OCI-LY7 (cell line): ENCODE results near the gene CKAP4. TPM values are rescaled to one million over a fixed set of nuclear protein-coding genes. Genes with fewer than 3 reads are reported as not detected.

Experiments used
- BruUV-seq: library from RNA; stranded (reverse); fragments of 400-500 nt; replicated peaks from 2 replicates; lab custom pipeline; 2021; lab: Mats Ljungman, UMichigan
- CTCF ChIA-PET: fragments of 300-600 bp; sonication (Branson Sonifier 250); formaldehyde crosslinking; loops from one replicate; lab custom pipeline; 2022; ENCODE audit warnings: antibody characterized with exemption; ENCODE audit not compliant: unreplicated experiment; lab: Charles Lee
- POLR2A ChIA-PET: fragments of 300-600 bp; sonication (Branson Sonifier 250); formaldehyde crosslinking; loops from one replicate; lab custom pipeline; 2022; ENCODE audit warnings: antibody characterized with exemption; lab: Charles Lee
- DNase-seq: peaks from one replicate; pipeline ENCODE4 v3.0.0-alpha.2; 2015; ENCODE audit warnings: low spot score
- H2AFZ ChIP-seq: fragments of 200-600 bp; sonication (generic), shearing (Covaris generic); 2 replicates; pipeline ENCODE4 v1.6.1; 2014; ENCODE audit warnings: mild to moderate bottlenecking, antibody characterized with exemption, low read length, moderate library complexity
- H3K27ac ChIP-seq: fragments of 200-600 bp; sonication (generic); 2 replicates; pipeline ENCODE4 v1.5.1; 2014; ENCODE audit warnings: mixed run types, low read depth, mild to moderate bottlenecking, moderate library complexity, low read length, inconsistent platforms; ENCODE audit not compliant: poor library complexity, severe bottlenecking
- H3K36me3 ChIP-seq: fragments of 200-600 bp; sonication (generic); 2 replicates; pipeline ENCODE4 v1.6.1; 2014; ENCODE audit warnings: mild to moderate bottlenecking, antibody characterized with exemption, low read length, moderate library complexity, mixed read lengths; ENCODE audit not compliant: insufficient read depth
- H3K4me1 ChIP-seq: fragments of 200-600 bp; sonication (generic); 2 replicates; pipeline ENCODE4 v1.5.1; 2014; ENCODE audit warnings: mild to moderate bottlenecking, low read length; ENCODE audit not compliant: insufficient read depth, poor library complexity, severe bottlenecking
- H3K4me2 ChIP-seq: fragments of 200-600 bp; sonication (generic); 2 replicates; pipeline ENCODE4 v1.6.1; 2014; ENCODE audit warnings: mild to moderate bottlenecking, low read length
- H3K4me3 ChIP-seq: fragments of 200-600 bp; sonication (generic); 2 replicates; pipeline ENCODE4 v1.5.1; 2014; ENCODE audit warnings: mild to moderate bottlenecking, low read depth, low read length; ENCODE audit not compliant: poor library complexity, severe bottlenecking
- H3K79me2 ChIP-seq: fragments of 200-600 bp; sonication (generic); 2 replicates; pipeline ENCODE4 v1.6.1; 2016; ENCODE audit warnings: low read depth, mild to moderate bottlenecking, low read length, moderate library complexity, mixed read lengths; ENCODE audit not compliant: insufficient read depth
- H3K9me2 ChIP-seq: fragments of 200-600 bp; sonication (generic); 2 replicates; pipeline ENCODE4 v1.6.1; 2016; ENCODE audit warnings: mild to moderate bottlenecking, low read length, mixed read lengths; ENCODE audit not compliant: insufficient read depth
- H3K9me3 ChIP-seq: fragments of 200-600 bp; sonication (generic); 2 replicates; pipeline ENCODE4 v1.6.1; 2014; ENCODE audit warnings: mild to moderate bottlenecking, mixed run types, low read length, mixed read lengths
- H4K20me1 ChIP-seq: fragments of 200-600 bp; sonication (generic); 2 replicates; pipeline ENCODE4 v1.6.1; 2014; ENCODE audit warnings: mild to moderate bottlenecking, antibody characterized with exemption, low read length, moderate library complexity, mixed read lengths; ENCODE audit not compliant: insufficient read depth
- EZH2phosphoT487 ChIP-seq: fragments of 200-600 bp; sonication (generic); IDR thresholded peaks from 2 replicates; pipeline ENCODE4 v1.6.1; 2018; ENCODE audit warnings: low read depth, borderline replicate concordance, mild to moderate bottlenecking, mixed run types, antibody characterized with exemption, low read length, moderate library complexity, mixed read lengths
- intact Hi-C: fragments of 100-400 bp; cut with micrococcal nuclease; formaldehyde crosslinking; loops from one replicate; pipeline ENCODE4 v1.10.0; 2022; ENCODE audit not compliant: unreplicated experiment
- total RNA-seq, 2 experiments: library from RNA; depleted of rRNA in 1 of 2; stranded (reverse); fragments of >200 nt in 1 of 2; shearing (Covaris generic) in 1 of 2; gene quantifications; 2 replicates each; pipeline ENCODE4 v1.2.3, GENCODE V29; 2014 to 2022
- TF ChIP-seq, protein P1 (sequence below): fragments of 200-600 bp; sonication (generic); conservative IDR thresholded peaks from 2 replicates; pipeline ENCODE4 v1.5.1; 2014; ENCODE audit warnings: mild to moderate bottlenecking, antibody characterized with exemption, low read length, moderate library complexity, mixed read lengths

The CKAP4 gene
- total RNA-seq, 2 experiments from 2014 or later: 17.5 to 40.5 TPM

DNA sequence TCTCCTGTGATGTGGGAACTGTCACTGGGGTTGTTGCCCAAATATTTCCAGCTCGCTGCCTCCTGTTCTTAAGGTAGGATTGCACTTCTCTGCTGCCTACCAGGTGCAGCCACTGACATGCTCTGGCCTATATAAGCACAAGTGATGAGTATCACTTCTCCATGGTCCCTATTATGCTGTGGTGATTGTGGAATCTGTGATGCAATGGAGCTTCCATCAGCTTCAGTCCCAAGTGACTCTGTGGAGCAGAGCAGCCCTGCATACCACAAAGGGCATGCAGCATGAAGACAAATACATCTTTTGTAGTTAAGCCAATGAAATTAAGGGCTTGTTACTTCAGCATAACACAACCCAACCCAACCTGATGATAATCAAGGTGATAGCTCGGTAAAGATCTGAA, 43.5 kb downstream of the CKAP4 start:
- no peaks in the 10 kb centered on the region for H3K9me2 ChIP-seq
- H3K36me3 ChIP-seq: no peaks in the 10 kb centered on the region
- H3K9me3 ChIP-seq: no peaks in the 10 kb centered on the region
- no peak overlapping the region for H3K27ac ChIP-seq
- H3K4me1 ChIP-seq: no peaks in the 10 kb centered on the region
- H3K79me2 ChIP-seq: no peaks in the 10 kb centered on the region
- TF ChIP-seq, protein P1, sequence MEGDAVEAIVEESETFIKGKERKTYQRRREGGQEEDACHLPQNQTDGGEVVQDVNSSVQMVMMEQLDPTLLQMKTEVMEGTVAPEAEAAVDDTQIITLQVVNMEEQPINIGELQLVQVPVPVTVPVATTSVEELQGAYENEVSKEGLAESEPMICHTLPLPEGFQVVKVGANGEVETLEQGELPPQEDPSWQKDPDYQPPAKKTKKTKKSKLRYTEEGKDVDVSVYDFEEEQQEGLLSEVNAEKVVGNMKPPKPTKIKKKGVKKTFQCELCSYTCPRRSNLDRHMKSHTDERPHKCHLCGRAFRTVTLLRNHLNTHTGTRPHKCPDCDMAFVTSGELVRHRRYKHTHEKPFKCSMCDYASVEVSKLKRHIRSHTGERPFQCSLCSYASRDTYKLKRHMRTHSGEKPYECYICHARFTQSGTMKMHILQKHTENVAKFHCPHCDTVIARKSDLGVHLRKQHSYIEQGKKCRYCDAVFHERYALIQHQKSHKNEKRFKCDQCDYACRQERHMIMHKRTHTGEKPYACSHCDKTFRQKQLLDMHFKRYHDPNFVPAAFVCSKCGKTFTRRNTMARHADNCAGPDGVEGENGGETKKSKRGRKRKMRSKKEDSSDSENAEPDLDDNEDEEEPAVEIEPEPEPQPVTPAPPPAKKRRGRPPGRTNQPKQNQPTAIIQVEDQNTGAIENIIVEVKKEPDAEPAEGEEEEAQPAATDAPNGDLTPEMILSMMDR: no peak
- no peak for TF ChIP-seq EZH2phosphoT487
- H2AFZ ChIP-seq: no peak overlapping the region
- CTCF ChIA-PET: no interaction called here
- no TSS peak for BruUV-seq
- POLR2A ChIA-PET: no interaction called here
- no peaks in the 10 kb centered on the region for H4K20me1 ChIP-seq
- intact Hi-C loops: no loop called here
- no peak overlapping the region for H3K4me3 ChIP-seq
- DNase-seq: no peak
- no peak overlapping the region for H3K4me2 ChIP-seq

- intact Hi-C loops: no loop called here
- DNase-seq: no peak
- no peak overlapping the region for H3K4me3 ChIP-seq
- no peak overlapping the region for H3K4me2 ChIP-seq
- H4K20me1 ChIP-seq: no peaks in the 10 kb centered on the region
- no peaks in the 10 kb centered on the region for H3K36me3 ChIP-seq
- H3K79me2 ChIP-seq: no peaks in the 10 kb centered on the region
- no peaks in the 10 kb centered on the region for H3K9me3 ChIP-seq
- no peak overlapping the region for H3K27ac ChIP-seq
- TF ChIP-seq, protein P1: no peak
- TF ChIP-seq EZH2phosphoT487: no peak
- H3K4me1 ChIP-seq: no peaks in the 10 kb centered on the region
- CTCF ChIA-PET: interaction anchor here (0.9 kb wide), 1 partner anchor 180 kb away, joined by 3 read pairs; no protein-coding TSS in a partner anchor
- no peaks in the 10 kb centered on the region for H3K9me2 ChIP-seq
- POLR2A ChIA-PET: interaction anchor here (0.9 kb wide), 1 partner anchor 11 kb away, joined by 3 read pairs; no protein-coding TSS in a partner anchor
- BruUV-seq: no TSS peak
- H2AFZ ChIP-seq: no peak overlapping the region
Observed at GRCh38 chr12:106197906-106198623, 49.8 kb downstream of the CKAP4 start.

DNA sequence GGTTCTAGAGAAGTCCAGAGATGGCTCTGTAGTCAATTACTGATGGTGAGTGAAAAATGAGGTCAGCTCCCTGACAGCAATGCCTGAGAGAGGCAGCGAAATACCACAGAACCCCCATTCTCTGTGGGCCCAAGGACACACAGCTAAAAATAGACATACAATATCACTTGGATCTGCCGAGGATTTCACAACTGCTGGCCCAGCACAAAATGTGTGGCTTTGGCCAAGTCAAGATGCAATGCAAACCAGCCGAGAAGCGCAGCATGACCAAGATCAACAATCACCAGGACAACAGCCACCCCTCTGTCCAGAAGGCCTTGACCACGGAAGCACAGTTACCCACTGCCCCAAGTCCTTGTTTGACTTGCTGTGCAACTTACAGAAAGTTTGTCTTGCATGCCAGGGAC, 52.2 kb downstream of the CKAP4 start:
- H3K27ac ChIP-seq: no peak overlapping the region
- POLR2A ChIA-PET: interaction anchor here (0.6 kb wide), 1 partner anchor 162 kb away, joined by 3 read pairs; the partner anchor contains the start of gene POLR3B
- no peaks in the 10 kb centered on the region for H3K4me1 ChIP-seq
- no peak for DNase-seq
- no TSS peak for BruUV-seq
- no peak overlapping the region for H2AFZ ChIP-seq
- no peaks in the 10 kb centered on the region for H3K79me2 ChIP-seq
- no peaks in the 10 kb centered on the region for H3K9me2 ChIP-seq
- H3K4me2 ChIP-seq: no peak overlapping the region
- no peaks in the 10 kb centered on the region for H3K36me3 ChIP-seq
- no peak overlapping the region for H3K4me3 ChIP-seq
- H4K20me1 ChIP-seq: no peaks in the 10 kb centered on the region
- intact Hi-C loops: no loop called here
- no peaks in the 10 kb centered on the region for H3K9me3 ChIP-seq
- no peak for TF ChIP-seq EZH2phosphoT487
- TF ChIP-seq, protein P1: no peak
- CTCF ChIA-PET: no interaction called here
